HUES6 (cell line): ENCODE measurements around the gene GULP1.

ENCODE experiments used
- H3K27ac ChIP-seq: 2 replicates; pipeline ENCODE4 v1.7.0; 2013; ENCODE audit warnings: low read depth, mild to moderate bottlenecking, low read length, inconsistent platforms
- H3K27me3 ChIP-seq: 2 replicates; pipeline ENCODE4 v1.6.1; 2013; ENCODE audit warnings: low read length; ENCODE audit not compliant: control insufficient read depth, insufficient read depth
- H3K36me3 ChIP-seq: 2 replicates; pipeline ENCODE4 v1.6.1; 2013; ENCODE audit warnings: low read length; ENCODE audit not compliant: control insufficient read depth, insufficient read depth
- H3K4me1 ChIP-seq: 2 replicates; pipeline ENCODE4 v1.6.1; 2013; ENCODE audit warnings: low read length; ENCODE audit not compliant: control insufficient read depth, insufficient read depth
- H3K4me3 ChIP-seq: 2 replicates; pipeline ENCODE4 v1.5.1; 2013; ENCODE audit warnings: low read depth, low read length
- H3K9ac ChIP-seq: one replicate; pipeline ENCODE4 v1.6.1; 2013; ENCODE audit warnings: mild to moderate bottlenecking, low read length
- H3K9me3 ChIP-seq: 2 replicates; pipeline ENCODE4 v1.6.1; 2013; ENCODE audit warnings: low read depth, low read length; ENCODE audit not compliant: control insufficient read depth, insufficient read depth

GULP1 gene

GRCh38 chr2:188473306-188473705 is 181.6 kb downstream of the GULP1 start:
- Histone ChIP-seq H3K27ac (no peak overlapping the region), H3K4me1 (peaks cover 33% of the 10 kb centered on the region), H3K36me3 (no peaks in the 10 kb centered on the region), H3K27me3 (no peaks in the 10 kb centered on the region), H3K9me3 (peaks cover 9% of the 10 kb centered on the region; the same call in 1 of the 2 replicates), H3K4me3 (no peak overlapping the region), H3K9ac (no peak overlapping the region)

DNA sequence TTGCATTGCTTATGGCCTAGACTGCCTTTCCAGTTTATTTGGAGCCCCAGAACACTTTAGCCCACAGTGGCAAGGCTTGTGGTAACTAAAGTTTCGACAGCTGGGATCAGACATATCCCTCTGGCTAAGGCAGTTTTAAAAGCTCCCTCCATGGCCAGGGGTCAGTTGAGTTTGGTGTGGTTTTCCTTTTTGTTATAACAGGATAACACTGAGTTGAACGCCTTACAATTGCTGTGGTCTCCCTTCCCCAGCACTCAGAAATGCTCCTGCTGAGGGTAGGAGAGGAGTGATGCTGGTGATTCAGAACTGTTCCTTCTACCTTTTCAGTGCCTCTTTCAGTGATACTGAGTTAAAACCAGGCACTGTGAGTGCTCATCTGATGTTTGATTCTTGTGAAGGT is 182.6 kb downstream of the GULP1 start:
- no peaks in the 10 kb centered on the region for H3K36me3 ChIP-seq
- no peak overlapping the region for H3K27ac ChIP-seq
- H3K4me3 ChIP-seq, result no peak overlapping the region
- no peak overlapping the region for H3K9ac ChIP-seq
- peaks cover 41% of the 10 kb centered on the region for H3K4me1 ChIP-seq
- no peaks in the 10 kb centered on the region for H3K27me3 ChIP-seq
- peaks cover 9% of the 10 kb centered on the region; the same call in 1 of the 2 replicates for H3K9me3 ChIP-seq

- H3K4me3 ChIP-seq, result no peak overlapping the region
- no peaks in the 10 kb centered on the region for H3K27me3 ChIP-seq
- H3K36me3 ChIP-seq, result no peaks in the 10 kb centered on the region
- no peak overlapping the region for H3K27ac ChIP-seq
- no peak overlapping the region for H3K9ac ChIP-seq
- H3K9me3 ChIP-seq, result no peaks in the 10 kb centered on the region
- peaks cover 41% of the 10 kb centered on the region for H3K4me1 ChIP-seq
Observed at GRCh38 chr2:188475945-188476344, 184.3 kb downstream of the GULP1 start.

DNA sequence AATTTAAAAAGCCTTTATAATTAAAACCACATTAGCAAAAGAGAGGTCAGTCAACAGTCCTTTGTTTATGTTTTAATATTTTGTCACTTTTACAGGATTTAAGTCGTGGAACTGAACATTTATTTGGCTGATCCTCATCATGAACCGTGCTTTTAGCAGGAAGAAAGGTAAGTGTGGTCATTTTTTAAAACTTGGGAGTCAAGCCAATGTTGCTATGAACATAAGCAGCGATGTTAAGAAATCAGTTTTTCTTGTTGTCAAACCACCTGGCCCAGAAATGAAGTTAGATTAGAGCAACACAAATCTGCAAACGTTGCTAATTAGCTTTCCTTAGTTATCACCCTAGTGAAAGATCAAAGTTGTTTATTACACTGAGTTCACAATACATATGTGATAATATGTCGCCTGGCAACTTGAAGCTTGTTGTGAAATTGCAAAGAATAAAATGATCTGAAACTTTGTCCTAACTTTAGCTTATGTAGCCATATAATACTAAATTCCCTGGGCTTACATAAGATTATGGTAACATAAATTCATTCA is 186.0 kb downstream of the GULP1 start:
- no peak overlapping the region for H3K27ac ChIP-seq
- peaks cover 41% of the 10 kb centered on the region for H3K4me1 ChIP-seq
- H3K4me3 ChIP-seq, result no peak overlapping the region
- H3K36me3 ChIP-seq, result no peaks in the 10 kb centered on the region
- no peaks in the 10 kb centered on the region for H3K9me3 ChIP-seq
- H3K9ac ChIP-seq, result no peak overlapping the region
- H3K27me3 ChIP-seq, result no peaks in the 10 kb centered on the region

- no peak overlapping the region for H3K27ac ChIP-seq
- no peak overlapping the region for H3K9ac ChIP-seq
- H3K36me3 ChIP-seq, result no peaks in the 10 kb centered on the region
- H3K9me3 ChIP-seq, result no peaks in the 10 kb centered on the region
- peaks cover 32% of the 10 kb centered on the region for H3K4me1 ChIP-seq
- H3K4me3 ChIP-seq, result no peak overlapping the region
- no peaks in the 10 kb centered on the region for H3K27me3 ChIP-seq
Observed at GRCh38 chr2:188478724-188479123, 187.1 kb downstream of the GULP1 start.

GRCh38 chr2:188481474-188481873 is 189.8 kb downstream of the GULP1 start:
- peaks cover 16% of the 10 kb centered on the region for H3K4me1 ChIP-seq
- no peaks in the 10 kb centered on the region for H3K27me3 ChIP-seq
- no peaks in the 10 kb centered on the region for H3K9me3 ChIP-seq
- H3K36me3 ChIP-seq, result no peaks in the 10 kb centered on the region
- H3K9ac ChIP-seq, result no peak overlapping the region
- no peak overlapping the region for H3K4me3 ChIP-seq
- H3K27ac ChIP-seq, result no peak overlapping the region

GRCh38 chr2:188485496-188485895 is 193.8 kb downstream of the GULP1 start:
- H3K27me3 ChIP-seq, result no peaks in the 10 kb centered on the region
- H3K27ac ChIP-seq, result no peak overlapping the region
- no peak overlapping the region for H3K4me3 ChIP-seq
- H3K36me3 ChIP-seq, result no peaks in the 10 kb centered on the region
- peaks cover 3% of the 10 kb centered on the region; the same call in 1 of the 2 replicates for H3K4me1 ChIP-seq
- no peak overlapping the region for H3K9ac ChIP-seq
- H3K9me3 ChIP-seq, result no peaks in the 10 kb centered on the region

GRCh38 chr2:188492751-188493150 is 201.1 kb downstream of the GULP1 start:
- Histone ChIP-seq H3K27ac (no peak overlapping the region), H3K4me3 (no peak overlapping the region), H3K4me1 (peaks cover 24% of the 10 kb centered on the region), H3K9me3 (no peaks in the 10 kb centered on the region), H3K9ac (no peak overlapping the region), H3K27me3 (no peaks in the 10 kb centered on the region), H3K36me3 (peaks cover 4% of the 10 kb centered on the region)

GRCh38 chr2:188494906-188495305 is 203.2 kb downstream of the GULP1 start:
- H3K4me1 ChIP-seq, result peaks cover 24% of the 10 kb centered on the region
- H3K27ac ChIP-seq, result no peak overlapping the region
- H3K9me3 ChIP-seq, result no peaks in the 10 kb centered on the region
- H3K4me3 ChIP-seq, result no peak overlapping the region
- H3K36me3 ChIP-seq, result peaks cover 5% of the 10 kb centered on the region
- H3K9ac ChIP-seq, result no peak overlapping the region
- no peaks in the 10 kb centered on the region for H3K27me3 ChIP-seq

GRCh38 chr2:188495969-188496431 is 204.3 kb downstream of the GULP1 start:
- H3K27ac ChIP-seq, result no peak overlapping the region; the same call in 1 of the 2 replicates
- peaks cover 8% of the 10 kb centered on the region for H3K36me3 ChIP-seq
- no peaks in the 10 kb centered on the region for H3K27me3 ChIP-seq
- H3K9me3 ChIP-seq, result no peaks in the 10 kb centered on the region
- peaks cover 15% of the 10 kb centered on the region for H3K4me1 ChIP-seq
- H3K4me3 ChIP-seq, result no peak overlapping the region
- H3K9ac ChIP-seq, result no peak overlapping the region

GRCh38 chr2:188497726-188498125 is 206.1 kb downstream of the GULP1 start:
- Histone ChIP-seq H3K4me3 (no peak overlapping the region; the same call in 1 of the 2 replicates), H3K36me3 (peaks cover 9% of the 10 kb centered on the region), H3K4me1 (peaks cover 9% of the 10 kb centered on the region; the same call in 1 of the 2 replicates), H3K9me3 (no peaks in the 10 kb centered on the region), H3K27ac (no peak overlapping the region), H3K9ac (peak overlapping the region; percentile 23), H3K27me3 (no peaks in the 10 kb centered on the region)
